GM06990 (cell line): ENCODE results near the gene GOLGA6L7.
"Not testable (repeated sequence)": the region's sequence is repeated elsewhere in the genome, so short reads cannot be mapped to it uniquely, and the experiment has no call there.

Source experiments
- DNase-seq: peaks from one replicate; pipeline ENCODE4 v3.0.0-alpha.2; 2011; ENCODE audit not compliant: insufficient read length; ENCODE audit errors: extremely low read depth
- H3K27me3 ChIP-seq: replicated peaks from 2 replicates; pipeline ENCODE4 v1.6.0; 2011; ENCODE audit warnings: low read length; ENCODE audit not compliant: control insufficient read depth, insufficient read depth
- H3K36me3 ChIP-seq: 2 replicates; pipeline ENCODE4 v1.5.1; 2011; ENCODE audit warnings: low read length; ENCODE audit not compliant: control insufficient read depth, insufficient read depth
- H3K4me3 ChIP-seq: replicated peaks from 2 replicates; pipeline ENCODE4 v1.5.1; 2011; ENCODE audit warnings: low read depth, mild to moderate bottlenecking, control low read depth, low read length
- CTCF ChIP-seq: IDR thresholded peaks from 2 replicates; pipeline ENCODE4 v1.5.1; 2011; ENCODE audit warnings: low read length, control low read depth, mild to moderate bottlenecking, inconsistent platforms; ENCODE audit not compliant: insufficient read depth, poor library complexity, severe bottlenecking

GOLGA6L7 gene

DNA sequence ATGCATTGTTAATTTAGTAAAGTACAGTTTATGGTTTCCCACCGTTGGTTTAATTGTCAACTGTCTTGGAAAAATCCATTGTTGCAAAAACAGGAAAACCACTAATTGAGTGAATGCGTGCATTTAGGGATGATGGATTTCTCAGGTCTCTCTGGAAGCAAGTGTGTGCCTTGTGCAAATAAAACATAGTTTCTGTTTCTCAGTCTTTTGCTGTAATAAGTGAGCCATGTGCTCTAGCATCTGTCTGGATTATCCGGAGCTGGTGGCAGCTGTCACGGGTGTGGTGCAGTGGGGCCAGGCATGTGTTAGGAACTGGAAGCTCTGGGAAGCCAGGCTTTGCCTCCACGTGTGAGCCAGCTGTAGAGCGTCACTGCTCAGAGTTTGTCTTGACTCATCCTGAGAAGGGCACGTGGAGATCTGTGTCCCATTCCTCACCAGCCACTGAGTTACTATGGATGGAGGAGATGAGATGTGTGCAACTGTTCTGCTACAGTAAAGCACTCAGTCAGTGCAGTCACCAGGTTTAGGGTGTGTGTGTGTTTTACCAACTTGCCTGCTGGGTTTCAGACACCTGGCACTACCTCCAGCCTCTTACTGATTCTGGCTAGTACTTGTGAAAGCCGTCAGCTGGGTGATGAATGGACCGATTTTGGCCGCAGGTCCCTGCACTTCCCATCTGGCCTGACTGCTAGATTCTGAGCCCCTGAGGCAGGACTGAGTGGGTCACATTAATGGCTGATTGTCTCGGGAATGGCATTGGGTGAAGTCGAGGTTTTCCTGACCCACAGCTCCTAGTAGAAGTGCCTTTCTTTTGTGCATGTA is 44.6 kb upstream of the GOLGA6L7 start:
- no peaks in the 10 kb centered on the region for H3K27me3 ChIP-seq
- no peak for TF ChIP-seq CTCF
- DNase-seq = no peak
- no peaks in the 10 kb centered on the region for H3K36me3 ChIP-seq
- H3K4me3 ChIP-seq = no peak overlapping the region

DNA sequence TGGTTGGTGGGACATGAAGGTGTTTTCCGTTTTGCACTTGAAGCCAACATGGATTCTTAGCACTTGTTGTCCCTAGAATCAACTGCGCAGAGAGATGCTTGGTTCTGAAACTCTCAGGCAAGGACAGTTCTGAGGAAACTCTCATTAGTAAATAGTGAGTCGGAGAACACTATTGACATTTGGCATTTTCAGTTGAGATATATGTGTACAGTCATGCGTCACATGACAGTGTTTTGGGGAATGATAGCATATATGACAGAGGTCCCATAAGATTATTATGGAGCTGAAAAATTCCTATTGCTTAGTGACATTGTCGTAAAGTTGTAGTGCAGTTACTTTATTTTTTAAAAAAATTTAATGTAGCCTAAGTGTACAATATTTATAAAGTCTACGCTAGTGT is 43.1 kb upstream of the GOLGA6L7 start:
- Histone ChIP-seq H3K27me3 (no peaks in the 10 kb centered on the region; the same call in 1 of the 2 replicates), H3K4me3 (no peak overlapping the region), H3K36me3 (no peaks in the 10 kb centered on the region)
- TF ChIP-seq CTCF = no peak
- no peak for DNase-seq

DNA sequence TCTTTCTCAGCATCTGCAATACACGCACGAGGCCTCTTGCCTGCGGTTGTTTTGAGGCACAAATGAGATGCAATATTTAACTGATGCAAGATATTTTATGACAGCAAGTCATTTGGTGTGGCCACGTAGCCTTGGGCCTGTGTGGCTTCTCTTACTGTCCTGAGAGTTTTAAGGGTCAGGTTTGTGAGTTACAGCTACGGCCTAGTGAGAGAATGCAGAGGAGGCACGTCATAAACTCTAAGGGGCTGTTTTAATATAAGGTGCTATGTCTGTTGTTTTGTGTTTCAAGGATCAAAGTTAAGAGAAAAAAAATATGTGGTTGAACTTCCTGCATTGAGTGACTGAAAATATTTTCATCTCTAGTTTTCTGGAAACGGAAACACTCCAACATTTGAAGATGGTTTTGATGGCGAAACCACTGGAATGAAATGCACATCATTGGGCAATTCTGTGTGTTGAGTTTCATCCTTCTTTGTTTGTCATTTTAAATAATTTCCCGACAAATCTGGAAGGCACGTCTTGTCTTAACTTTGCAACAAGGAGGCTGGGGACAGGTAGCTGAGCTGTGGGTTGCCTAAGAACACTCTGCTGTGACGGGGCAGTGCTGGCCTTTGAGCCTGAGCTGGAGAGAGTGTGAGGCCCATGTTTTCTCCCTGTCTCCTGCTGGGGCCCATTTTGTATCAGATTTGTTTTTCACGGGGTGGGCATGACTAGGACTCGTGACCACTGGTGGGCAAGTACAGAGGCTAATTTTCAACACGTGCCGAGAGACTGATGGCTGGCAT is 42.5 kb upstream of the GOLGA6L7 start:
- TF ChIP-seq CTCF = no peak
- no peak for DNase-seq
- Histone ChIP-seq H3K36me3 (no peaks in the 10 kb centered on the region), H3K27me3 (no peaks in the 10 kb centered on the region; the same call in 1 of the 2 replicates), H3K4me3 (no peak overlapping the region)

GRCh38 chr15:28890291-28890690 is 41.8 kb upstream of the GOLGA6L7 start:
- H3K36me3 ChIP-seq, H3K27me3 ChIP-seq, DNase-seq, H3K4me3 ChIP-seq: not testable (repeated sequence)

DNA sequence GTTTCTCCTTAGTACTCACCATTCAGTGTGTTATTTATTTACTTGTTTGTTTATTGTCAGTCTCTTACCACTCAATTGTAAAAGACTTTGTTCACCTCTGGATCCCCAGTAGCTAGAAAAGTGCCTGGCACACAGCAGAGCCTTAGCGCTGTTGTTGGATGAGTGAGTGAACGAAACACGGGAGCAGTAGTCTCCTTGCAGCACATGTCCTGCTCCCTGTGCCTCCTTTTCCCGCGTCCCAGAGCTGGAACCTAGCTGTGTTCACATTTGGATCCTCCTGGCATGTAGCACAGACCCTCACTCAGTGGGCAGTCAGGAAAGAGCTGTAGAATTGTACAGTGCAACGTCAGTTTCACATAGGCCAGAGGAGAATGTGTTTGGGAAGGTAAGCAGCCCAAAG is 41.4 kb upstream of the GOLGA6L7 start:
- not testable (repeated sequence) for H3K36me3 ChIP-seq, H3K4me3 ChIP-seq, H3K27me3 ChIP-seq, DNase-seq

- Histone ChIP-seq H3K36me3 (no peaks in the 10 kb centered on the region), H3K27me3 (no peaks in the 10 kb centered on the region; the same call in 1 of the 2 replicates), H3K4me3 (no peak overlapping the region)
- DNase-seq = no peak
- no peak for TF ChIP-seq CTCF
These were observed 40.9 kb upstream of the GOLGA6L7 start for GRCh38 chr15:28889346-28889745.
